ELF-1 (cell line): Measurements from ENCODE around the gene OR4K15.
"Not testable (repeated sequence)": the region's sequence is repeated elsewhere in the genome, so short reads cannot be mapped to it uniquely, and the experiment has no call there.

Experiments used
- DNase-seq: peaks from one replicate; pipeline ENCODE4 v3.0.0-alpha.2; 2016; ENCODE audit warnings: low read depth, low spot score

The OR4K15 gene

DNA sequence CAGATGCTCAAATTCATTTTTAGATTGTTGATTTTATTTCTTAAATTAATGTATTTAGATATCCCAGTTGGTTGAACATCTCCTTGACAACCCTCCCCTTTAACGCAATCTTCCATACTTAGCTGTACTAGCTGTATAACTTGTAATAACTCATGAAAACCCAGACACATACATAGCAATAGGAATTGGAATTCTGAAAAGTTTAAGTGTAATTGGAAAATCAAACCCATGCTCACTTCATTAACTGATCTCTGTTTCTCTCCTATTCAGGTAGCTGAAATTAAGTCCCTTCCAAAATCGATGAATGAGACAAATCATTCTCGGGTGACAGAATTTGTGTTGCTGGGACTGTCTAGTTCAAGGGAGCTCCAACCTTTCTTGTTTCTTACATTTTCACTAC is at the start of gene OR4K15:
OR4K15 (plus strand) TSS at position 301 of the 400 bp plus-strand sequence; CDS start at position 301, 0 bp downstream.
- no peak for DNase-seq

DNA sequence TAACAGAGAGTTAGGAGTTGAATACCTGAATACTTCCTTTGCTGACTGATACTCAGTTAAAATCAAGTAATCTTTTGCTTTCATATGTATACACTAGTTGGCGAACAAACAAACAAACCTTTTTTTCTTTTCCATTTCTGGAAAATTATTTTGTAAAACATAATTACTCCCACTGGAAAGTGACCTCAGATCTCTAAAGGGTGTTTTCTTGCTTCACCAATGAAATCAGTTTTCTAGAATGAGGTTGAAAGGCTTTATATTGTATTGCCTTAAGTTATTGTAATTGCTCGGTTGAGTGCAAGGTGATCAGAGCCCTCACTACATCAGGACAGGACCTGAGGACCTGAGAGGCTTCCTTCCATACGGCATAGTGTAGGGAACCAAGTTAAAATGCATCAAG is 44.8 kb upstream of the OR4K15 start, which contains the start of gene OR4K1:
OR4K1 (plus strand) TSS at position 301 of the 400 bp plus-strand sequence. CDS start 4,750 bp downstream, outside the sequence.
- no peak for DNase-seq

GRCh38 chr14:19941668-19942067 is 33.7 kb upstream of the OR4K15 start:
- DNase-seq = no peak

- DNase-seq = no peak
These were observed 27.8 kb upstream of the OR4K15 start for GRCh38 chr14:19947413-19948090.

GRCh38 chr14:19949218-19949617 is 26.2 kb upstream of the OR4K15 start:
- no peak for DNase-seq

DNA sequence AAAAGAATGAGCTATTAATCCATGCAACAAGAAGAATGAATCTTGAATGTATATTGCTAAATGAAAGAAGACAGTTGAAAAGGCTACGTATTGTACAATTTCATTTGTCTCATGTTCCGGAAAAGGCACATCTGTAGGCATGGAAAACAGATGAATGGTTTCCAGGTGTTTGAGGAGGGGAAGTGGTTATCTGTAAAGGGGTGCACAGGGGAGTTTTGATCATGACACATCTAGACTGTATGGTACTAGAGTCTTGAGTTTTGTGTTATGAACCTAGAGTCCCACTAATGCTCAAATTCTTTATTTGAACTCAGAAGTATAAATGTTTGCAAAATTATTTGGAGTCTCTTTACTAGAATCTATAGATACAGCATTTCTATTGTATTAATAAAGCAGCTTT is 5.7 kb upstream of the OR4K15 start:
- not testable (repeated sequence) for DNase-seq

GRCh38 chr14:19974844-19975243 is 547 bp upstream of the OR4K15 start:
- no peak for DNase-seq

DNA sequence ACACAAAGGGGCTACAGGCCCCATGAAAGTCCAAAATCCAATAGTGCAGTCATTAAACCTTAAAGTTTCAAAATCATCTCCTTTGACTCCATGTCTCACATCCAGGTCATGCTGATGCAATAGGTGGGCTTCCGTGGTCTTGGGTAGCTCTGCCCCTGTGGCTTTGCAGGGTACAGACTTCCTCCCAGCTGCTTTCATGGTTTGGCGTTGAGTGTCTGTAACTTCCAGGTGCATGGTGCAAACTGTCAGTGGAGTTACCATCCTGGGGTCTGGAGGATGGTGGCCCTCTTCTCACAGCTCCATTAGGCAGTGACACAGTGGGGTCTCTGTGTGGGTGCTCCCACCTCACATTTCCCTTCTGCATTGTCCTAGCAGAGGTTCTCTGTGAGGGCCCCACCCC is 18.0 kb downstream of the OR4K15 start:
- no peak for DNase-seq

GRCh38 chr14:20001863-20002262 is 26.5 kb downstream of the OR4K15 start, which contains the start of gene OR4Q2:
TSS of gene OR4Q2 (plus strand) at chr14:20002163.
- no peak for DNase-seq

DNA sequence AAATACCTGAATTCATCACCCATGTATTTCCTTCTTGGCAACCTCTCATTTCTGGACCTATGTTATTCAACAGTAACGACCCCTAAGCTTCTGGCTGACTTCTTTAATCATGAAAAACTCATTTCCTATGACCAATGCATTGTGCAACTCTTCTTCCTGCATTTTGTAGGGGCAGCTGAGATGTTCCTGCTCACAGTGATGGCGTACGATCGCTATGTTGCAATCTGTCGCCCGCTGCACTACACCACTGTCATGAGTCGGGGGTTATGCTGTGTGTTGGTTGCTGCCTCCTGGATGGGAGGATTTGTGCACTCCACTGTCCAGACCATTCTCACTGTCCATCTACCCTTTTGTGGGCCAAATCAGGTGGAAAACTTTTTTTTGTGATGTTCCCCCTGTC is 26.9 kb downstream of the OR4K15 start:
- DNase-seq = no peak

DNA sequence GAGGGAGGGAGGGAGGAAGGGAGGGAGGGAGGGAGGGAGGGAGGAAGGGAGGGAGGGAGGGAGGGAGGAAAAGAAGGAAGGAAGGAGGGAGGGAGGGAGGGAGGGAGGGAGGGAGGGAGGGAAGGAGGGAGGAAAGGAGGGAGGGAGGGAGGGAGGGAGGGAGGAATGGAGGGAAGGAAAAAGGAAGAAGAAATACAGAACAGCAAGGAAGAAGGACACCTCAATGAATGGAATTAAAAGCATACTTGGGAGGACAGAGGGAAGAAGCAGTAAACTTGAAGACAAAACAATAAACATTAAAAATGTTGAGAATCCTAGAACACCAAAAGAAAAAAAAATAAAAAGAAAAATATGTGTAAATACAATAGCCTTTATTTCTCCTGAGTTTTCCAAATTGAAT is 32.8 kb downstream of the OR4K15 start:
- no peak for DNase-seq

GRCh38 chr14:20019257-20019865 is 44.0 kb downstream of the OR4K15 start, which contains the start of gene OR4K14:
TSS of gene OR4K14 (minus strand) at chr14:20019307. CDS start at chr14:20015193, 4,114 bp downstream.
- DNase-seq = no peak
